ENCODE results near the gene GALR3.
A peak's percentile ranks its signal among the peaks of the same experiment; 100 is the strongest.

DNA sequence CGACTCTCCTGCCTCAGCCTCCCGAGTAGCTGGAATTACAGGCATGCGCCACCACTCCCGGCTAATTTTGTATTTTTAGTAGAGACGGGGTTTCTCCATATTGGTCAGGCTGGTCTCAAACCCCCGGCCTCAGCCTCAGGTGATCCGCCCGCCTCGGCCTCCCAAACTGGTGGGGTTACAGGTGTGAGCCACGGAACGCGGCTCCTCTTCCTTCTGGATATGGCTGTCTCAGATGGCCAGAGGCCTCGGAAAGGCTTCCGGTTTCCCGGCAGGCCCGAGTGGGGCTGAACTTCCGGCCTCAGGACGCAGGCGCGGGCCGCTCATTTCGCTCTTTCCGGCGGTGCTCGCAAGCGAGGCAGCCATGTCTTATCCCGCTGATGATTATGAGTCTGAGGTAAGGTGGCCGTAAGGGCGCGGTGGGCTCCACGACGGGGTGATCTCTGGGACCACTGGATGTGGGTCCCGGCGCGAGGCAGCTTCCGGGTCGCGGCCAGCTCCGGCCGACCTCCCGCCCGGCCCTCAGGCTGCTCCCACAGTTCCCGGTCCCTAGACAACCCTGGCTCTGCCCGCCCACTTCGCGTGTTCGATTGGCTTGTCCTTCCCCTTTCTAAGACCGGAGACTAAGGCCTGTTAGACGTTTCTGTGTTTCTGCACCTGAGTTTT is 26.0 kb downstream of the GALR3 start, which contains the start of gene EIF3L:
- TF ChIP-seq POLR2A (IDR thresholded peaks at IDR 0.05): peak in 1 of 2 donors; percentile 44
- TF ChIP-seq, protein P1, sequence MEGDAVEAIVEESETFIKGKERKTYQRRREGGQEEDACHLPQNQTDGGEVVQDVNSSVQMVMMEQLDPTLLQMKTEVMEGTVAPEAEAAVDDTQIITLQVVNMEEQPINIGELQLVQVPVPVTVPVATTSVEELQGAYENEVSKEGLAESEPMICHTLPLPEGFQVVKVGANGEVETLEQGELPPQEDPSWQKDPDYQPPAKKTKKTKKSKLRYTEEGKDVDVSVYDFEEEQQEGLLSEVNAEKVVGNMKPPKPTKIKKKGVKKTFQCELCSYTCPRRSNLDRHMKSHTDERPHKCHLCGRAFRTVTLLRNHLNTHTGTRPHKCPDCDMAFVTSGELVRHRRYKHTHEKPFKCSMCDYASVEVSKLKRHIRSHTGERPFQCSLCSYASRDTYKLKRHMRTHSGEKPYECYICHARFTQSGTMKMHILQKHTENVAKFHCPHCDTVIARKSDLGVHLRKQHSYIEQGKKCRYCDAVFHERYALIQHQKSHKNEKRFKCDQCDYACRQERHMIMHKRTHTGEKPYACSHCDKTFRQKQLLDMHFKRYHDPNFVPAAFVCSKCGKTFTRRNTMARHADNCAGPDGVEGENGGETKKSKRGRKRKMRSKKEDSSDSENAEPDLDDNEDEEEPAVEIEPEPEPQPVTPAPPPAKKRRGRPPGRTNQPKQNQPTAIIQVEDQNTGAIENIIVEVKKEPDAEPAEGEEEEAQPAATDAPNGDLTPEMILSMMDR (IDR thresholded peaks at IDR 0.05): no peak
